Tibial nerve (tissue), 4 donors: ENCODE data around the gene ELOF1.

ENCODE experiments used
- CTCF ChIP-seq, 5 experiments: fragments of 200-600 bp in 3 of 5; fragments of 450-650 bp in 2 of 5; sonication (generic) in 3 of 5; IDR thresholded peaks; one replicate each; pipeline ENCODE4 v1.5.1; 2016 to 2019; ENCODE audit warnings: antibody characterized with exemption in 5 of 5, mild to moderate bottlenecking in 3 of 5, moderate library complexity in 2 of 5
- EP300 ChIP-seq, 2 donors: sonication (generic); formaldehyde crosslinking; IDR thresholded peaks; one replicate each; pipeline ENCODE4 v1.6.1; 2017; ENCODE audit warnings: antibody characterized with exemption in 2 of 2, mild to moderate bottlenecking in 1 of 2

- TF ChIP-seq CTCF (IDR thresholded peaks at IDR 0.05) (no peak), EP300 (IDR thresholded peaks at IDR 0.05) (no peak)
Observed at GRCh38 chr19:11554160-11554559, 4.9 kb downstream of the ELOF1 start.
